Gastrocnemius medialis (tissue), 4 donors: Measurements from ENCODE around the gene WWOX. TPM values are rescaled to one million over a fixed set of nuclear protein-coding genes. Genes with fewer than 3 reads are reported as not detected.

Source experiments
- ATAC-seq, 2 donors: fragments of 150-250 bp; one replicate each; pipeline ENCODE4 v1.9.1; 2016
- DNase-seq, 2 donors: peaks; one replicate each; pipeline ENCODE4 v3.0.0-alpha.2; 2019
- H3K27ac ChIP-seq, 4 donors: fragments of 200-600 bp; sonication (generic); 1 replicate in 1 of 4; 2 replicates in 3 of 4; pipeline ENCODE4 v1.5.1; 2016 to 2018; ENCODE audit warnings: mild to moderate bottlenecking in 2 of 4, moderate library complexity in 1 of 4
- H3K27me3 ChIP-seq, 3 donors: fragments of 200-600 bp; sonication (generic) in 2 of 3; 1 replicate in 1 of 3; 2 replicates in 2 of 3; pipeline versions ENCODE4 v1.5.1 to v1.6.0; 2016 to 2019; ENCODE audit warnings: mild to moderate bottlenecking in 1 of 3, moderate library complexity in 1 of 3
- H3K36me3 ChIP-seq, 2 donors: fragments of 200-600 bp; sonication (generic) in 1 of 2; one replicate each; pipeline ENCODE4 v1.5.1; 2017 to 2018
- H3K4me1 ChIP-seq, 2 donors: fragments of 200-600 bp; sonication (generic) in 1 of 2; one replicate each; pipeline ENCODE4 v1.5.1; 2016 to 2017; ENCODE audit warnings: mild to moderate bottlenecking in 2 of 2
- H3K4me3 ChIP-seq, 4 donors: fragments of 200-600 bp; sonication (generic) in 3 of 4; 1 replicate in 1 of 4; 2 replicates in 3 of 4; pipeline ENCODE4 v1.5.1; 2016 to 2019; ENCODE audit warnings: mild to moderate bottlenecking in 2 of 4
- H3K9me3 ChIP-seq, 3 donors: fragments of 200-600 bp; sonication (generic) in 2 of 3; 1 replicate in 1 of 3; 2 replicates in 2 of 3; pipeline ENCODE4 v1.5.1; 2016 to 2019
- CTCF ChIP-seq, 5 experiments: fragments of 450-650 bp in 3 of 5; fragments of 200-600 bp in 2 of 5; sonication (generic) in 2 of 5; IDR thresholded peaks in 4 of 5; conservative IDR thresholded peaks in 1 of 5; 1 replicate in 4 of 5; 2 replicates in 1 of 5; pipeline ENCODE4 v1.5.1; 2016 to 2019; ENCODE audit warnings: antibody characterized with exemption in 5 of 5, mild to moderate bottlenecking in 3 of 5, moderate library complexity in 3 of 5
- POLR2A ChIP-seq, 2 donors: fragments of 450-650 bp; IDR thresholded peaks; one replicate each; pipeline ENCODE4 v1.6.1; 2017; ENCODE audit warnings: antibody characterized with exemption in 2 of 2, mild to moderate bottlenecking in 2 of 2, moderate library complexity in 2 of 2
- in situ Hi-C, 4 donors: fragments of 200-750 bp; cut with MboI; loops; one replicate each; pipeline versions ENCODE4 v1.15.0 to v1.8.0; 2017; ENCODE audit warnings: low sequenced_read_pairs in 4 of 4
- intact Hi-C: fragments of 100-400 bp; cut with DNase I; formaldehyde crosslinking; loops from one replicate; pipeline ENCODE4 v1.15.1; 2023; ENCODE audit warnings: low total_unique reads
- total RNA-seq, 4 donors: library from RNA; depleted of rRNA; stranded (reverse); fragments of >200 nt; gene quantifications; one replicate each; pipeline versions ENCODE4 v1.1.0 to v1.2.3, GENCODE V29; 2016

WWOX gene
- total RNA-seq, 4 donors from 2014 or later: 3.3 to 13.0 (median 6.0) TPM

- Histone ChIP-seq H3K27me3 (no peaks in the 10 kb centered on the region), H3K36me3 (no peaks in the 10 kb centered on the region), H3K27ac (peak overlapping the region in 1 of 4 donors; percentile 1), H3K4me1 (peaks cover 6 to 21% of the 10 kb centered on the region in 2 donors), H3K4me3 (no peak overlapping the region), H3K9me3 (no peaks in the 10 kb centered on the region)
- TF ChIP-seq CTCF (IDR thresholded peaks at IDR 0.05 in 4 of 5, conservative IDR thresholded peaks at IDR 0.05 in 1 of 5): no peak
- TF ChIP-seq POLR2A (IDR thresholded peaks at IDR 0.05): no peak
- DNase-seq (no peak), ATAC-seq (no peak)
- in situ Hi-C loops: loop anchor here in 3 of 4 donors (5.0 to 25.0 kb wide), 3 partner anchors 266 to 661 kb away; no protein-coding TSS in a partner anchor
- intact Hi-C loops: loop anchor here (10.0 kb wide), 1 partner anchor 149 kb away; no protein-coding TSS in a partner anchor
Observed at GRCh38 chr16:78773706-78774105, 674.3 kb downstream of the WWOX start.

- Histone ChIP-seq H3K4me3 (no peak overlapping the region), H3K9me3 (no peaks in the 10 kb centered on the region), H3K27me3 (no peaks in the 10 kb centered on the region), H3K36me3 (no peaks in the 10 kb centered on the region), H3K27ac (no peak overlapping the region), H3K4me1 (peaks cover 7 to 20% of the 10 kb centered on the region in 2 donors)
- TF ChIP-seq CTCF (IDR thresholded peaks at IDR 0.05 in 4 of 5, conservative IDR thresholded peaks at IDR 0.05 in 1 of 5) (no peak), POLR2A (IDR thresholded peaks at IDR 0.05) (no peak)
- intact Hi-C loops: loop anchor here (5.0 to 10.0 kb wide), 2 partner anchors 150 to 827 kb away; partner anchors contain the start of gene MAF
- in situ Hi-C loops: loop anchor here in 2 of 4 donors (10.0 to 25.0 kb wide), 2 partner anchors 270 to 663 kb away; no protein-coding TSS in a partner anchor
- DNase-seq: no peak
- no peak for ATAC-seq
Observed at GRCh38 chr16:78775161-78775561, 675.7 kb downstream of the WWOX start.

- no peak for TF ChIP-seq POLR2A (IDR thresholded peaks at IDR 0.05)
- TF ChIP-seq CTCF (IDR thresholded peaks at IDR 0.05 in 4 of 5, conservative IDR thresholded peaks at IDR 0.05 in 1 of 5): no peak
- in situ Hi-C loops: loop anchor here in 2 of 4 donors (10.0 to 25.0 kb wide), 2 partner anchors 274 to 666 kb away; no protein-coding TSS in a partner anchor
Observed at GRCh38 chr16:78778101-78779004, 678.9 kb downstream of the WWOX start.

GRCh38 chr16:78780808-78781207 lies 681.4 kb downstream of the WWOX start:
- no peak for ATAC-seq
- Histone ChIP-seq H3K36me3 (no peaks in the 10 kb centered on the region), H3K9me3 (no peaks in the 10 kb centered on the region), H3K27me3 (no peaks in the 10 kb centered on the region), H3K27ac (no peak overlapping the region), H3K4me3 (no peak overlapping the region), H3K4me1 (peaks cover 4 to 7% of the 10 kb centered on the region in 2 donors)
- in situ Hi-C loops (loop anchor here in 1 of 4 donors (25.0 kb wide), 1 partner anchor 669 kb away; no protein-coding TSS in a partner anchor), intact Hi-C loops (no loop called here)
- TF ChIP-seq POLR2A (IDR thresholded peaks at IDR 0.05) (no peak), CTCF (IDR thresholded peaks at IDR 0.05 in 4 of 5, conservative IDR thresholded peaks at IDR 0.05 in 1 of 5) (no peak)
- no peak for DNase-seq

More at GRCh38 chr16:78778101-78779004, 678.9 kb downstream of the WWOX start:
- Histone ChIP-seq H3K4me3 (peak overlapping the region in 1 of 4 donors; percentile 7), H3K4me1 (peaks cover 7% of the 10 kb centered on the region in 2 donors), H3K27me3 (no peaks in the 10 kb centered on the region), H3K36me3 (no peaks in the 10 kb centered on the region), H3K9me3 (no peaks in the 10 kb centered on the region), H3K27ac (peak overlapping the region; percentile 37 to 81 (median 42))
- intact Hi-C loops: loop anchor here (2.0 to 10.0 kb wide), 3 partner anchors 94 to 824 kb away; partner anchors contain the start of gene MAF
- DNase-seq (peak; percentile 34 to 70), ATAC-seq (peak; percentile 95 to 98)
